ENCODE measurements around the gene XAGE1B.

GRCh38 chrX:52563105-52563504 is 46.2 kb upstream of the XAGE1B start:
- TF ChIP-seq CTCF (conservative IDR thresholded peaks at IDR 0.05) (no peak), EZH2 (IDR thresholded peaks at IDR 0.05; ENCODE audit: low read depth) (no peak)
